ENCODE data around the gene RPL12.

Gene RPL12

GRCh38 chr9:127405344-127406125, 45.7 kb downstream of the RPL12 start:
- Histone ChIP-seq H3K18ac (ENCODE audit: low read length) (no peak overlapping the region), H2BK120ac (ENCODE audit: low read depth, low read length) (no peak overlapping the region), H4K91ac (ENCODE audit: low read depth, low read length, poor library complexity) (no peak overlapping the region), H3K4me3 (ENCODE audit: low read length in 2 of 2) (no peak overlapping the region), H4K8ac (ENCODE audit: low read depth, low read length) (no peak overlapping the region), H3K4me2 (ENCODE audit: insufficient read depth, low read length, poor library complexity, severe bottlenecking) (no peak overlapping the region), H3K14ac (ENCODE audit: low read length) (no peak overlapping the region), H3K27me3 (ENCODE audit: control insufficient read depth in 3 of 3, insufficient read depth in 3 of 3, low read depth in 1 of 3, low read length in 3 of 3) (no peaks in the 10 kb centered on the region), H3K9ac (ENCODE audit: low read depth, low read length, poor library complexity) (no peak overlapping the region), H2BK12ac (ENCODE audit: low read length) (no peak overlapping the region), H3K9me3 (replicated peaks in 1 of 2; ENCODE audit: control insufficient read depth in 2 of 2, insufficient read depth in 1 of 2, low read depth in 1 of 2, low read length in 2 of 2) (no peaks in the 10 kb centered on the region), H3K27ac (replicated peaks; ENCODE audit: low read length) (no peak overlapping the region), H2BK5ac (ENCODE audit: low read length) (no peak overlapping the region), H3K79me1 (ENCODE audit: low read depth, low read length) (peaks cover 2% of the 10 kb centered on the region), H2AFZ (ENCODE audit: low read length) (no peak overlapping the region), H3K4ac (ENCODE audit: low read length) (no peak overlapping the region), H2BK15ac (ENCODE audit: low read length) (no peak overlapping the region), H3K4me1 (ENCODE audit: control insufficient read depth in 2 of 2, insufficient read depth in 1 of 2, low read depth in 1 of 2, low read length in 2 of 2) (peaks cover 0 to 5% of the 10 kb centered on the region in 2 donors), H3K23ac (ENCODE audit: low read depth, low read length, poor library complexity) (no peak overlapping the region), H2AK5ac (ENCODE audit: low read depth, low read length) (no peak overlapping the region), H3K36me3 (replicated peaks in 1 of 2; ENCODE audit: control insufficient read depth in 2 of 2, insufficient read depth in 2 of 2, low read length in 2 of 2) (peaks cover 6 to 69% of the 10 kb centered on the region in 2 donors)
- no peak for DNase-seq (ENCODE audit: low spot score)
- no CpG with 5 or more reads among the region's 20 CpGs for WGBS, 2 donors (ENCODE audit: extremely low coverage in 2 of 2, insufficient read length in 2 of 2, insufficient replicate concordance in 1 of 2)

- Histone ChIP-seq H4K91ac (ENCODE audit: low read depth, low read length, poor library complexity) (no peak overlapping the region), H3K9ac (ENCODE audit: low read depth, low read length, poor library complexity) (no peak overlapping the region), H4K8ac (ENCODE audit: low read depth, low read length) (no peak overlapping the region), H3K9me3 (replicated peaks in 1 of 2; ENCODE audit: control insufficient read depth in 2 of 2, insufficient read depth in 1 of 2, low read depth in 1 of 2, low read length in 2 of 2) (no peaks in the 10 kb centered on the region), H2BK5ac (ENCODE audit: low read length) (no peak overlapping the region), H3K4ac (ENCODE audit: low read length) (no peak overlapping the region), H3K23ac (ENCODE audit: low read depth, low read length, poor library complexity) (peak overlapping the region; percentile 73), H3K4me2 (ENCODE audit: insufficient read depth, low read length, poor library complexity, severe bottlenecking) (no peak overlapping the region), H3K14ac (ENCODE audit: low read length) (peak overlapping the region; percentile 71), H3K4me1 (ENCODE audit: control insufficient read depth in 2 of 2, insufficient read depth in 1 of 2, low read depth in 1 of 2, low read length in 2 of 2) (peaks cover 0 to 5% of the 10 kb centered on the region in 2 donors), H3K18ac (ENCODE audit: low read length) (no peak overlapping the region), H3K4me3 (ENCODE audit: low read length in 2 of 2) (no peak overlapping the region), H3K79me1 (ENCODE audit: low read depth, low read length) (peaks cover 4% of the 10 kb centered on the region), H3K36me3 (replicated peaks in 1 of 2; ENCODE audit: control insufficient read depth in 2 of 2, insufficient read depth in 2 of 2, low read length in 2 of 2) (peaks cover 8 to 78% of the 10 kb centered on the region in 2 donors), H2AFZ (ENCODE audit: low read length) (no peak overlapping the region), H2AK5ac (ENCODE audit: low read depth, low read length) (no peak overlapping the region), H2BK12ac (ENCODE audit: low read length) (no peak overlapping the region), H2BK120ac (ENCODE audit: low read depth, low read length) (no peak overlapping the region), H3K27me3 (ENCODE audit: control insufficient read depth in 3 of 3, insufficient read depth in 3 of 3, low read depth in 1 of 3, low read length in 3 of 3) (no peaks in the 10 kb centered on the region), H2BK15ac (ENCODE audit: low read length) (no peak overlapping the region), H3K27ac (replicated peaks; ENCODE audit: low read length) (no peak overlapping the region)
- DNase-seq (ENCODE audit: low spot score) = no peak
- WGBS, 2 donors (ENCODE audit: extremely low coverage in 2 of 2, insufficient read length in 2 of 2, insufficient replicate concordance in 1 of 2) = no CpG with 5 or more reads among the region's 23 CpGs
Measured at GRCh38 chr9:127404631-127405030, 46.6 kb downstream of the RPL12 start.

- H4K8ac ChIP-seq (ENCODE audit: low read depth, low read length) = no peak overlapping the region
- DNase-seq (ENCODE audit: low spot score) = no peak
- H2AFZ ChIP-seq (ENCODE audit: low read length) = no peak overlapping the region
- H3K18ac ChIP-seq (ENCODE audit: low read length) = no peak overlapping the region
- peaks cover 0 to 5% of the 10 kb centered on the region in 2 donors for H3K4me1 ChIP-seq (ENCODE audit: control insufficient read depth in 2 of 2, insufficient read depth in 1 of 2, low read depth in 1 of 2, low read length in 2 of 2)
- no peak overlapping the region for H3K4me3 ChIP-seq (ENCODE audit: low read length in 2 of 2)
- H2BK12ac ChIP-seq (ENCODE audit: low read length) = no peak overlapping the region
- H3K14ac ChIP-seq (ENCODE audit: low read length) = no peak overlapping the region
- H3K9me3 ChIP-seq (replicated peaks in 1 of 2; ENCODE audit: control insufficient read depth in 2 of 2, insufficient read depth in 1 of 2, low read depth in 1 of 2, low read length in 2 of 2) = no peaks in the 10 kb centered on the region
- H3K4ac ChIP-seq (ENCODE audit: low read length) = no peak overlapping the region
- no peak overlapping the region for H2BK5ac ChIP-seq (ENCODE audit: low read length)
- H2AK5ac ChIP-seq (ENCODE audit: low read depth, low read length) = no peak overlapping the region
- no peak overlapping the region for H3K27ac ChIP-seq (replicated peaks; ENCODE audit: low read length)
- H3K4me2 ChIP-seq (ENCODE audit: insufficient read depth, low read length, poor library complexity, severe bottlenecking) = no peak overlapping the region
- H3K36me3 ChIP-seq (replicated peaks in 1 of 2; ENCODE audit: control insufficient read depth in 2 of 2, insufficient read depth in 2 of 2, low read length in 2 of 2) = peaks cover 8 to 81% of the 10 kb centered on the region in 2 donors
- H3K23ac ChIP-seq (ENCODE audit: low read depth, low read length, poor library complexity) = no peak overlapping the region
- H3K9ac ChIP-seq (ENCODE audit: low read depth, low read length, poor library complexity) = peak overlapping the region; percentile 44
- peaks cover 4% of the 10 kb centered on the region for H3K79me1 ChIP-seq (ENCODE audit: low read depth, low read length)
- no CpG with 5 or more reads among the region's 22 CpGs for WGBS, 2 donors (ENCODE audit: extremely low coverage in 2 of 2, insufficient read length in 2 of 2, insufficient replicate concordance in 1 of 2)
- no peak overlapping the region for H4K91ac ChIP-seq (ENCODE audit: low read depth, low read length, poor library complexity)
- H2BK15ac ChIP-seq (ENCODE audit: low read length) = no peak overlapping the region
- no peak overlapping the region for H2BK120ac ChIP-seq (ENCODE audit: low read depth, low read length)
- no peaks in the 10 kb centered on the region for H3K27me3 ChIP-seq (ENCODE audit: control insufficient read depth in 3 of 3, insufficient read depth in 3 of 3, low read depth in 1 of 3, low read length in 3 of 3)
Measured at GRCh38 chr9:127403507-127404192, 47.6 kb downstream of the RPL12 start.

- Histone ChIP-seq H3K79me1 (ENCODE audit: low read depth, low read length) (peaks cover 4% of the 10 kb centered on the region), H3K27ac (replicated peaks; ENCODE audit: low read length) (no peak overlapping the region), H3K18ac (ENCODE audit: low read length) (no peak overlapping the region), H3K4me2 (ENCODE audit: insufficient read depth, low read length, poor library complexity, severe bottlenecking) (no peak overlapping the region), H4K8ac (ENCODE audit: low read depth, low read length) (no peak overlapping the region), H3K4me1 (ENCODE audit: control insufficient read depth in 2 of 2, insufficient read depth in 1 of 2, low read depth in 1 of 2, low read length in 2 of 2) (peaks cover 3 to 12% of the 10 kb centered on the region in 2 donors), H4K91ac (ENCODE audit: low read depth, low read length, poor library complexity) (no peak overlapping the region), H2BK12ac (ENCODE audit: low read length) (no peak overlapping the region), H3K4me3 (ENCODE audit: low read length in 2 of 2) (no peak overlapping the region), H2BK120ac (ENCODE audit: low read depth, low read length) (no peak overlapping the region), H3K4ac (ENCODE audit: low read length) (no peak overlapping the region), H3K9me3 (replicated peaks in 1 of 2; ENCODE audit: control insufficient read depth in 2 of 2, insufficient read depth in 1 of 2, low read depth in 1 of 2, low read length in 2 of 2) (no peaks in the 10 kb centered on the region), H2BK15ac (ENCODE audit: low read length) (no peak overlapping the region), H2AK5ac (ENCODE audit: low read depth, low read length) (no peak overlapping the region), H2BK5ac (ENCODE audit: low read length) (no peak overlapping the region), H3K14ac (ENCODE audit: low read length) (no peak overlapping the region), H3K27me3 (ENCODE audit: control insufficient read depth in 3 of 3, insufficient read depth in 3 of 3, low read depth in 1 of 3, low read length in 3 of 3) (no peaks in the 10 kb centered on the region), H2AFZ (ENCODE audit: low read length) (no peak overlapping the region), H3K36me3 (replicated peaks in 1 of 2; ENCODE audit: control insufficient read depth in 2 of 2, insufficient read depth in 2 of 2, low read length in 2 of 2) (peaks cover 8 to 75% of the 10 kb centered on the region in 2 donors), H3K23ac (ENCODE audit: low read depth, low read length, poor library complexity) (no peak overlapping the region), H3K9ac (ENCODE audit: low read depth, low read length, poor library complexity) (no peak overlapping the region)
- WGBS, 2 donors (ENCODE audit: extremely low coverage in 2 of 2, insufficient read length in 2 of 2, insufficient replicate concordance in 1 of 2) = no CpG with 5 or more reads among the region's 18 CpGs
- DNase-seq (ENCODE audit: low spot score) = no peak
Measured at GRCh38 chr9:127402401-127403090, 48.7 kb downstream of the RPL12 start.
